HCT116 (cell line): ENCODE data around the gene CBX4. TPM values are rescaled to one million over a fixed set of nuclear protein-coding genes. Genes with fewer than 3 reads are reported as not detected.

Experiments
- ATAC-seq: fragments of 200-7000 bp; cut with Tn5 transposase; 2 replicates; pipeline ENCODE4 v1.9.1; 2020; ENCODE audit warnings: mild to moderate bottlenecking, moderate library complexity
- BruUV-seq: library from RNA; stranded (reverse); fragments of 400-500 nt; replicated peaks from 2 replicates; lab custom pipeline; 2021; lab: Mats Ljungman, UMichigan
- CTCF ChIA-PET: fragments of 300-600 bp; sonication (Branson Sonifier 250); formaldehyde crosslinking; loops from one replicate; lab custom pipeline; 2021; ENCODE audit warnings: antibody characterized with exemption; lab: Charles Lee
- POLR2A ChIA-PET: fragments of 300-600, 350-600 bp; sonication (Branson Sonifier 250); formaldehyde crosslinking; loops from one replicate; lab custom pipeline; 2021; ENCODE audit warnings: antibody characterized with exemption; lab: Charles Lee
- RAD21 ChIA-PET, 2 experiments: fragments of 300-600 bp; sonication (Branson Sonifier 250); formaldehyde crosslinking; loops; one replicate each; lab custom pipeline; 2023; ENCODE audit warnings: low total read pairs in 2 of 2; ENCODE audit not compliant: uncharacterized antibody in 2 of 2, unreplicated experiment in 2 of 2, low non-redundant PET in 1 of 2; lab: Charles Lee
- DNase-seq: peaks from one replicate; pipeline ENCODE4 v3.0.0-alpha.2; 2010; ENCODE audit warnings: low read depth, low spot score
- H2AFZ ChIP-seq: fragments of 200-600 bp; shearing (Covaris generic), sonication (generic); 2 replicates; pipeline ENCODE4 v1.6.1; 2017; ENCODE audit warnings: low read depth, mixed run types, mixed read lengths, antibody characterized with exemption, low read length; ENCODE audit not compliant: poor library complexity, severe bottlenecking
- H3K27ac ChIP-seq: 2 replicates; pipeline ENCODE4 v1.5.1; 2012; ENCODE audit warnings: low read depth, low read length
- H3K27me3 ChIP-seq: fragments of 200-600 bp; sonication (generic); 2 replicates; pipeline ENCODE4 v1.6.1; 2016; ENCODE audit warnings: mixed run types, low read length, mixed read lengths; ENCODE audit not compliant: insufficient read depth
- H3K36me3 ChIP-seq, 2 experiments: fragments of 200-500 bp in 1 of 2; fragments of 200-600 bp in 1 of 2; sonication (Bioruptor generic) in 1 of 2; sonication (generic) in 1 of 2; 2 replicates each; pipeline versions ENCODE4 v1.5.1 to v1.6.1; 2014 to 2016; ENCODE audit warnings: low read length in 2 of 2, inconsistent platforms in 1 of 2, mixed read lengths in 1 of 2, mixed run types in 1 of 2; ENCODE audit not compliant: insufficient read depth in 2 of 2, control insufficient read depth in 1 of 2
- H3K4me1 ChIP-seq, 2 experiments: fragments of 200-600 bp in 1 of 2; sonication (generic) in 1 of 2; 2 replicates each; pipeline versions ENCODE4 v1.5.1 to v1.6.1; 2012 to 2017; ENCODE audit warnings: low read length in 2 of 2, inconsistent platforms in 1 of 2, mild to moderate bottlenecking in 1 of 2, mixed read lengths in 1 of 2, mixed run types in 1 of 2, moderate library complexity in 1 of 2; ENCODE audit not compliant: insufficient read depth in 2 of 2, control insufficient read depth in 1 of 2
- H3K4me2 ChIP-seq: fragments of 200-600 bp; sonication (generic); 2 replicates; pipeline ENCODE4 v1.6.1; 2017; ENCODE audit warnings: mixed run types, low read length, mixed read lengths
- H3K4me3 ChIP-seq, 2 experiments: fragments of 200-600 bp in 1 of 2; sonication (generic) in 1 of 2; replicated peaks in 1 of 2; 2 replicates each; pipeline ENCODE4 v1.5.1; 2011 to 2016; ENCODE audit warnings: low read length in 2 of 2, control low read depth in 1 of 2, low read depth in 1 of 2, mild to moderate bottlenecking in 1 of 2, mixed read lengths in 1 of 2, mixed run types in 1 of 2
- H3K79me2 ChIP-seq: fragments of 200-600 bp; sonication (generic); 2 replicates; pipeline ENCODE4 v1.6.1; 2017; ENCODE audit warnings: mild to moderate bottlenecking, mixed run types, low read length, moderate library complexity, mixed read lengths; ENCODE audit not compliant: insufficient read depth
- H3K9ac ChIP-seq: fragments of 200-600 bp; sonication (generic); 2 replicates; pipeline ENCODE4 v1.6.1; 2016; ENCODE audit warnings: low read length, mixed read lengths
- H3K9me2 ChIP-seq: fragments of 200-600 bp; sonication (generic), shearing (Covaris generic); 2 replicates; pipeline ENCODE4 v1.6.1; 2017; ENCODE audit warnings: mixed run types, mild to moderate bottlenecking, moderate library complexity; ENCODE audit not compliant: insufficient read depth
- H3K9me3 ChIP-seq, 2 experiments: fragments of 200-500 bp in 1 of 2; fragments of 200-600 bp in 1 of 2; sonication (Bioruptor generic) in 1 of 2; sonication (generic) in 1 of 2; 2 replicates each; pipeline ENCODE4 v1.6.1; 2014 to 2017; ENCODE audit warnings: low read length in 2 of 2, mixed read lengths in 2 of 2, inconsistent platforms in 1 of 2, low read depth in 1 of 2, mild to moderate bottlenecking in 1 of 2, mixed run types in 1 of 2, moderate library complexity in 1 of 2; ENCODE audit not compliant: control insufficient read depth in 1 of 2, insufficient read depth in 1 of 2
- H4K20me1 ChIP-seq: fragments of 200-600 bp; sonication (generic), shearing (Covaris generic); 2 replicates; pipeline ENCODE4 v1.6.1; 2017; ENCODE audit warnings: mixed run types, mild to moderate bottlenecking, moderate library complexity; ENCODE audit not compliant: insufficient read depth
- EZH2 ChIP-seq: fragments of 200-600 bp; sonication (generic); IDR thresholded peaks from 2 replicates; pipeline ENCODE4 v1.6.1; 2017; ENCODE audit warnings: antibody characterized with exemption, mixed run types
- EZH2phosphoT487 ChIP-seq: fragments of 200-600 bp; IDR thresholded peaks from 2 replicates; pipeline ENCODE4 v1.6.1; 2018; ENCODE audit warnings: antibody characterized with exemption, borderline replicate concordance
- FOSL1 ChIP-seq: IDR thresholded peaks from 2 replicates; pipeline ENCODE4 v1.6.1; 2012; ENCODE audit warnings: low read depth
- RAD21 ChIP-seq: IDR thresholded peaks from 2 replicates; pipeline ENCODE4 v1.6.1; 2012; ENCODE audit warnings: low read depth, mild to moderate bottlenecking
- SP1 ChIP-seq: IDR thresholded peaks from 2 replicates; pipeline ENCODE4 v1.6.1; 2012; ENCODE audit warnings: low read depth
- ZFX ChIP-seq: fragments of 450-650 bp; IDR thresholded peaks from 2 replicates; pipeline ENCODE4 v1.6.1; 2017
- ZNF274 ChIP-seq: fragments of 200-500 bp; sonication (Bioruptor generic); IDR thresholded peaks from 2 replicates; pipeline ENCODE4 v1.6.1; 2014; ENCODE audit warnings: mild to moderate bottlenecking, low read depth, low read length, inconsistent platforms
- intact Hi-C: fragments of 100-400 bp; cut with micrococcal nuclease; formaldehyde crosslinking; loops from 2 replicates; pipeline ENCODE4 v1.10.0; 2022
- total RNA-seq: library from RNA; stranded (reverse); gene quantifications from one replicate; pipeline ENCODE4 v1.2.1, GENCODE V29; 2021; ENCODE audit not compliant: unreplicated experiment
- TF ChIP-seq, protein P1 (sequence below), 3 experiments: fragments of 200-600 bp in 1 of 3; sonication (generic) in 1 of 3; IDR thresholded peaks in 2 of 3; conservative IDR thresholded peaks in 1 of 3; 2 replicates each; pipeline ENCODE4 v1.5.1; 2012 to 2017; ENCODE audit warnings: low read depth in 2 of 3, low read length in 2 of 3, antibody characterized with exemption in 1 of 3, borderline replicate concordance in 1 of 3, control low read depth in 1 of 3, mild to moderate bottlenecking in 1 of 3, mixed read lengths in 1 of 3, mixed run types in 1 of 3, moderate library complexity in 1 of 3; ENCODE audit not compliant: insufficient read depth in 1 of 3
- TF ChIP-seq, protein P2 (sequence below): IDR thresholded peaks from 2 replicates; pipeline ENCODE4 v1.6.1; 2012; ENCODE audit warnings: low read depth
- TF ChIP-seq, protein P3 (sequence below): IDR thresholded peaks from 2 replicates; pipeline ENCODE4 v1.6.1; 2012

Gene CBX4
- total RNA-seq, 1 experiment from 2014 or later, result 60.9 TPM

GRCh38 chr17:79836510-79836971 is 2.7 kb downstream of the CBX4 start:
- Histone ChIP-seq H3K4me1 (peaks cover 44 to 73% of the 10 kb centered on the region in 2 experiments), H3K9me2 (no peaks in the 10 kb centered on the region), H2AFZ (no peak overlapping the region), H3K27me3 (no peaks in the 10 kb centered on the region), H3K4me3 (no peak overlapping the region), H3K9me3 (no peaks in the 10 kb centered on the region), H3K36me3 (peaks cover 9 to 18% of the 10 kb centered on the region in 2 experiments; a peak in 2 of 4 replicates), H3K9ac (peak overlapping the region; percentile 79; the same call in 1 of the 2 replicates), H4K20me1 (peaks cover 4% of the 10 kb centered on the region; the same call in 1 of the 2 replicates), H3K4me2 (peak overlapping the region; percentile 94), H3K27ac (peak overlapping the region; percentile 94; the same call in 1 of the 2 replicates), H3K79me2 (peaks cover 52% of the 10 kb centered on the region)
- CTCF ChIA-PET, result interaction anchor here (1.0 to 3.0 kb wide), 8 partner anchors 9 to 172 kb away, joined by 3 to 18 read pairs (median 5); no protein-coding TSS in a partner anchor
- DNase-seq (no peak), ATAC-seq (no peak)
- BruUV-seq, result no TSS peak
- RAD21 ChIA-PET, result interaction anchor here in 1 of 2 experiments (0.8 to 1.1 kb wide), 2 partner anchors 79 to 90 kb away, joined by 3 to 5 read pairs; no protein-coding TSS in a partner anchor
- no peak for TF ChIP-seq EZH2
- TF ChIP-seq SP1, result no peak
- TF ChIP-seq FOSL1, result no peak
- TF ChIP-seq, protein P1, sequence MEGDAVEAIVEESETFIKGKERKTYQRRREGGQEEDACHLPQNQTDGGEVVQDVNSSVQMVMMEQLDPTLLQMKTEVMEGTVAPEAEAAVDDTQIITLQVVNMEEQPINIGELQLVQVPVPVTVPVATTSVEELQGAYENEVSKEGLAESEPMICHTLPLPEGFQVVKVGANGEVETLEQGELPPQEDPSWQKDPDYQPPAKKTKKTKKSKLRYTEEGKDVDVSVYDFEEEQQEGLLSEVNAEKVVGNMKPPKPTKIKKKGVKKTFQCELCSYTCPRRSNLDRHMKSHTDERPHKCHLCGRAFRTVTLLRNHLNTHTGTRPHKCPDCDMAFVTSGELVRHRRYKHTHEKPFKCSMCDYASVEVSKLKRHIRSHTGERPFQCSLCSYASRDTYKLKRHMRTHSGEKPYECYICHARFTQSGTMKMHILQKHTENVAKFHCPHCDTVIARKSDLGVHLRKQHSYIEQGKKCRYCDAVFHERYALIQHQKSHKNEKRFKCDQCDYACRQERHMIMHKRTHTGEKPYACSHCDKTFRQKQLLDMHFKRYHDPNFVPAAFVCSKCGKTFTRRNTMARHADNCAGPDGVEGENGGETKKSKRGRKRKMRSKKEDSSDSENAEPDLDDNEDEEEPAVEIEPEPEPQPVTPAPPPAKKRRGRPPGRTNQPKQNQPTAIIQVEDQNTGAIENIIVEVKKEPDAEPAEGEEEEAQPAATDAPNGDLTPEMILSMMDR (IDR thresholded peaks at IDR 0.05 in 2 of 3, conservative IDR thresholded peaks at IDR 0.05 in 1 of 3; ENCODE audit: borderline replicate concordance in 1 of 3, insufficient read depth in 1 of 3, low read depth in 2 of 3, low read length in 2 of 3), result no peak
- no peak for TF ChIP-seq RAD21
- TF ChIP-seq, protein P2, sequence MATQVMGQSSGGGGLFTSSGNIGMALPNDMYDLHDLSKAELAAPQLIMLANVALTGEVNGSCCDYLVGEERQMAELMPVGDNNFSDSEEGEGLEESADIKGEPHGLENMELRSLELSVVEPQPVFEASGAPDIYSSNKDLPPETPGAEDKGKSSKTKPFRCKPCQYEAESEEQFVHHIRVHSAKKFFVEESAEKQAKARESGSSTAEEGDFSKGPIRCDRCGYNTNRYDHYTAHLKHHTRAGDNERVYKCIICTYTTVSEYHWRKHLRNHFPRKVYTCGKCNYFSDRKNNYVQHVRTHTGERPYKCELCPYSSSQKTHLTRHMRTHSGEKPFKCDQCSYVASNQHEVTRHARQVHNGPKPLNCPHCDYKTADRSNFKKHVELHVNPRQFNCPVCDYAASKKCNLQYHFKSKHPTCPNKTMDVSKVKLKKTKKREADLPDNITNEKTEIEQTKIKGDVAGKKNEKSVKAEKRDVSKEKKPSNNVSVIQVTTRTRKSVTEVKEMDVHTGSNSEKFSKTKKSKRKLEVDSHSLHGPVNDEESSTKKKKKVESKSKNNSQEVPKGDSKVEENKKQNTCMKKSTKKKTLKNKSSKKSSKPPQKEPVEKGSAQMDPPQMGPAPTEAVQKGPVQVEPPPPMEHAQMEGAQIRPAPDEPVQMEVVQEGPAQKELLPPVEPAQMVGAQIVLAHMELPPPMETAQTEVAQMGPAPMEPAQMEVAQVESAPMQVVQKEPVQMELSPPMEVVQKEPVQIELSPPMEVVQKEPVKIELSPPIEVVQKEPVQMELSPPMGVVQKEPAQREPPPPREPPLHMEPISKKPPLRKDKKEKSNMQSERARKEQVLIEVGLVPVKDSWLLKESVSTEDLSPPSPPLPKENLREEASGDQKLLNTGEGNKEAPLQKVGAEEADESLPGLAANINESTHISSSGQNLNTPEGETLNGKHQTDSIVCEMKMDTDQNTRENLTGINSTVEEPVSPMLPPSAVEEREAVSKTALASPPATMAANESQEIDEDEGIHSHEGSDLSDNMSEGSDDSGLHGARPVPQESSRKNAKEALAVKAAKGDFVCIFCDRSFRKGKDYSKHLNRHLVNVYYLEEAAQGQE, result no peak
- no peak for TF ChIP-seq ZFX
- TF ChIP-seq, protein P3, sequence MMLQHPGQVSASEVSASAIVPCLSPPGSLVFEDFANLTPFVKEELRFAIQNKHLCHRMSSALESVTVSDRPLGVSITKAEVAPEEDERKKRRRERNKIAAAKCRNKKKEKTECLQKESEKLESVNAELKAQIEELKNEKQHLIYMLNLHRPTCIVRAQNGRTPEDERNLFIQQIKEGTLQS, result no peak
- no peak for TF ChIP-seq ZNF274
- TF ChIP-seq EZH2phosphoT487, result no peak
- intact Hi-C loops, result no loop called here
- POLR2A ChIA-PET, result interaction anchor here (0.6 to 1.6 kb wide), 8 partner anchors 8 to 85 kb away, joined by 3 to 7 read pairs (median 4); partner anchors contain the start of gene CBX8
